Measurements from ENCODE around the gene CCL3. TPM values are rescaled to one million over a fixed set of nuclear protein-coding genes. Genes with fewer than 3 reads are reported as not detected.

CCL3 gene
- total RNA-seq, 4 donors from 2014 or later: 0.49 to 6.5 TPM; not detected in 2

DNA sequence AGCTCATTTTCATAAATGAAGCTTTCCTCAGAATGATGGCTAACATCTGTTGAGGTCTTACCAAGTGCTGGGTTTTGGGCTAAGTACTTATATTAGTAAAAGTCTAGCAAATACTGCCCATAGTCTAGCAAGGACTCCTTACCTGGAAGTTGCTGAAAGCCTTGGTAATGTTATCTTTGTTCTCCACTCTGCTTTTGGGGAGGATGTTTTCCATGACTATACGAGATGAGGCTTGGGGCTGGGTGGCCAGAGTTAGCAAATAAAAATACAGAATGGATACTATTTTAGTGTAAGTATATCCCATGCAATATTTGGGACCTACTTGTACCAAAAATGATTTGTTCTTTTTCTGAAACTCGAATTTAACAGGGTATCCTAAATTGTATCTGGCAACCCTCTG lies 18.2 kb downstream of the CCL3 start:
- TF ChIP-seq POLR2A (IDR thresholded peaks at IDR 0.05): no peak
- TF ChIP-seq, protein P1, sequence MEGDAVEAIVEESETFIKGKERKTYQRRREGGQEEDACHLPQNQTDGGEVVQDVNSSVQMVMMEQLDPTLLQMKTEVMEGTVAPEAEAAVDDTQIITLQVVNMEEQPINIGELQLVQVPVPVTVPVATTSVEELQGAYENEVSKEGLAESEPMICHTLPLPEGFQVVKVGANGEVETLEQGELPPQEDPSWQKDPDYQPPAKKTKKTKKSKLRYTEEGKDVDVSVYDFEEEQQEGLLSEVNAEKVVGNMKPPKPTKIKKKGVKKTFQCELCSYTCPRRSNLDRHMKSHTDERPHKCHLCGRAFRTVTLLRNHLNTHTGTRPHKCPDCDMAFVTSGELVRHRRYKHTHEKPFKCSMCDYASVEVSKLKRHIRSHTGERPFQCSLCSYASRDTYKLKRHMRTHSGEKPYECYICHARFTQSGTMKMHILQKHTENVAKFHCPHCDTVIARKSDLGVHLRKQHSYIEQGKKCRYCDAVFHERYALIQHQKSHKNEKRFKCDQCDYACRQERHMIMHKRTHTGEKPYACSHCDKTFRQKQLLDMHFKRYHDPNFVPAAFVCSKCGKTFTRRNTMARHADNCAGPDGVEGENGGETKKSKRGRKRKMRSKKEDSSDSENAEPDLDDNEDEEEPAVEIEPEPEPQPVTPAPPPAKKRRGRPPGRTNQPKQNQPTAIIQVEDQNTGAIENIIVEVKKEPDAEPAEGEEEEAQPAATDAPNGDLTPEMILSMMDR (IDR thresholded peaks at IDR 0.05): no peak
- Histone ChIP-seq H3K27ac (no peak overlapping the region), H3K9me3 (no peaks in the 10 kb centered on the region), H3K4me3 (no peak overlapping the region), H3K4me1 (no peaks in the 10 kb centered on the region), H3K27me3 (no peaks in the 10 kb centered on the region), H3K36me3 (no peaks in the 10 kb centered on the region)
- DNase-seq: no peak
- intact Hi-C loops (cut with DNase I; ENCODE audit: low total_unique reads): no loop called here

GRCh38 chr17:36070427-36070826 lies 19.5 kb downstream of the CCL3 start:
- Histone ChIP-seq H3K27ac (no peak overlapping the region), H3K4me3 (no peak overlapping the region), H3K4me1 (no peaks in the 10 kb centered on the region), H3K9me3 (no peaks in the 10 kb centered on the region), H3K36me3 (no peaks in the 10 kb centered on the region), H3K27me3 (no peaks in the 10 kb centered on the region)
- intact Hi-C loops (cut with DNase I; ENCODE audit: low total_unique reads): no loop called here
- no peak for TF ChIP-seq POLR2A (IDR thresholded peaks at IDR 0.05)
- TF ChIP-seq, protein P1 (IDR thresholded peaks at IDR 0.05): no peak
- no peak for DNase-seq

DNA sequence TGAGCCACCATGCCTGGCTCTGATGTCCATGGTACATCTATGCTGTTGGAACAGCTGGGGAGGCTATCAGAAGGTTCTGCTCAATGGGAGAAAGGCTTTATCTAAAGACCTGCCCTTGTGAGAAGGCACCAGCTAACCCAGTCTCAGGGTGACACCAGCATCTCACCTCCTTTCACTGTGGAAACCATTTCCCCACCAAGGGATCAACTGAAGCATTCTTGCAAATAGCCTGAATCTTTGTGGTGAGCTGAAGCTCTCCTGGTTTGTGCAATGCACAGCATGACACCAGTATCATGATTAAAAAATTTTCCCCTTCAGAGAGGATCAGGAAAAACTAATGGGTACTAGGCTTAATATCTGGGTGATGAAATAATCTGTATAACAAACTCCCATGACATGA lies 20.8 kb downstream of the CCL3 start:
- intact Hi-C loops (cut with DNase I; ENCODE audit: low total_unique reads): no loop called here
- Histone ChIP-seq H3K27ac (no peak overlapping the region), H3K4me1 (no peaks in the 10 kb centered on the region), H3K4me3 (no peak overlapping the region), H3K9me3 (no peaks in the 10 kb centered on the region), H3K27me3 (no peaks in the 10 kb centered on the region), H3K36me3 (no peaks in the 10 kb centered on the region)
- TF ChIP-seq, protein P1 (IDR thresholded peaks at IDR 0.05): no peak
- TF ChIP-seq POLR2A (IDR thresholded peaks at IDR 0.05): no peak
- DNase-seq: no peak

DNA sequence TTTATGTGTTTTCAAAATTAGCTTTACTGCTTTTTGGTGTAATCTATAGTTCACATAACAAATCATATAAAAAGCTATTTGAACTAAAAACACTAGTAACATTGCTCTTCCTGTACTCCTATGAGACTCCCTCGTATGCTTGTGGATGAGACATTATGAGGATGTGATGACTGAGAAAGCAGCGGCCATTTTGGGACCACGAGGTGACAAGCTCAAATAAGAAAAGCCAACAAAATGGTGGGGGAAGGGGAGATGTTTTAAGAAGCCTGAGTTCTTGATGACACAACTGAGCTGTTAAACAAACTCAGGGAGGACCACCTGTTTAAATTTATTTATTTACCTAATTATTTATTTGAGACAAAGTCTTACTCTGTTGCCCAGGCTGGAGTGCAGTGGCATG lies 21.4 kb downstream of the CCL3 start:
- H3K36me3 ChIP-seq: no peaks in the 10 kb centered on the region
- no peaks in the 10 kb centered on the region for H3K27me3 ChIP-seq
- TF ChIP-seq, protein P1 (IDR thresholded peaks at IDR 0.05): no peak
- TF ChIP-seq POLR2A (IDR thresholded peaks at IDR 0.05): no peak
- H3K4me1 ChIP-seq: no peaks in the 10 kb centered on the region
- no peak for DNase-seq
- H3K9me3 ChIP-seq: no peaks in the 10 kb centered on the region
- no peak overlapping the region for H3K27ac ChIP-seq
- H3K4me3 ChIP-seq: no peak overlapping the region
- intact Hi-C loops (cut with DNase I; ENCODE audit: low total_unique reads): no loop called here

DNA sequence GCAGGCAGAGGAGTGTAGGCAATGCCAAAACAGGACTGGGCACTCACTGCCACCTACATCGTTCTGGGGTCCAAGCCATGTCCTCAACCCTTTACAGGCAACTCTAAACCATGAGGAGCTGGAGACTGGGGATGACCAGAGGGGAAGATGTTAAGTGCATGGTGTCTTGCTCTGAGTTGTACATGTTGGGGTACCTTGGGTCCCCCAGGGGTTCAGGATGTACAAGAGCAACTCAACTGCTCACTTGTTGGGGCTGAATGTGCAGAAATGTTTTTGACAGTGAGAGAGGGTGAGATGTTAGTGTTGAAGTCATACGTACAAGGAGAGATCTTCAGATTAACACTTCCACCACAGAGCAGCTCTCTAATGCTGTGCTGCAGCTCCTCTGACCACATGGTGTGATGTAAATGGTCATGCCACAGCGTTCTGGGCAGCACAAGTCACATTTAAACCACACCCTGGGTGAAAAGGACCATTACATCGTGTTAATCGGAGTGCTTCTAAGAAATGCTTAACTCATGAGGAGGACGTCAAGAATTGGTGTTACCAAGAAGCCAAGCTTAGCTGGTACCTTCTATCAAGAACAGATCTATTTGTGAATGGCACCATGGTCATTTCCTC lies 23.5 kb downstream of the CCL3 start:
- Histone ChIP-seq H3K36me3 (no peaks in the 10 kb centered on the region), H3K27me3 (no peaks in the 10 kb centered on the region)
- intact Hi-C loops (cut with DNase I; ENCODE audit: low total_unique reads): no loop called here

More for the DNA sequence above, 23.5 kb downstream of the CCL3 start:
- Histone ChIP-seq H3K4me3 (no peak overlapping the region), H3K27ac (no peak overlapping the region), H3K9me3 (no peaks in the 10 kb centered on the region), H3K4me1 (no peaks in the 10 kb centered on the region)
- TF ChIP-seq, protein P1 (IDR thresholded peaks at IDR 0.05): no peak
- TF ChIP-seq POLR2A (IDR thresholded peaks at IDR 0.05): no peak
- no peak for DNase-seq

Data from uterus (tissue), 4 donors.